BE2C (cell line): Measurements from ENCODE around the gene CAMTA1.

Experiments used
- DNase-seq: peaks from one replicate; pipeline ENCODE4 v3.0.0-alpha.2; 2020
- H3K27me3 ChIP-seq: fragments of 250-450 bp; sonication (Bioruptor Pico); 2 replicates; pipeline ENCODE4 v1.5.1; 2020; ENCODE audit warnings: mild to moderate bottlenecking
- H3K36me3 ChIP-seq: fragments of 250-450 bp; sonication (Bioruptor Pico); 2 replicates; pipeline ENCODE4 v1.5.1; 2020; ENCODE audit warnings: mild to moderate bottlenecking
- H3K4me1 ChIP-seq: fragments of 250-450 bp; sonication (Bioruptor Pico); 2 replicates; pipeline ENCODE4 v1.5.1; 2020
- H3K4me3 ChIP-seq: 2 replicates; pipeline ENCODE4 v1.5.1; 2011; ENCODE audit warnings: low read depth, low read length
- H3K9me3 ChIP-seq: fragments of 250-450 bp; sonication (Bioruptor Pico); 2 replicates; pipeline ENCODE4 v1.5.1; 2020
- CTCF ChIP-seq: IDR thresholded peaks from 2 replicates; pipeline ENCODE4 v1.5.1; 2012; ENCODE audit warnings: mild to moderate bottlenecking, low read depth, low read length

Gene CAMTA1

DNA sequence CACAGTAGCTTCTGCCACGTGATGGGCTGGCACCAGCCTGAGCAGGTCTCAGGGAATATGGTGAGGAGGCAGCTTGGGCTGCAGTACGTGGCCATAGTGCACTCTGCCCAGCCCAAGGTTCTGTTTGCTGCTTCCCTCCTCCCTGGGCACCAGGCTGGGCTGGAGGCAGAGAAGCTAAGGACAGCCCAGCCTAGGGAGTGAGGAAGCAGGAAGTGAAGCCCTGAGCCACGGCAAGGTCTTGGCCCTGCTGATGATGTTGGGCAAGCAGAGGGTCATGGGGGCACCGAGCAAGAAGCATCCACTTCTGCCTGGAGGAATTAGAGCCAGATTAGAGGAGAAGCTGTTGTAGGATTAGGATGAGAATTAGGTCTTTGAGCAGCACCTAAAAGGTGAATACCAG is 659.1 kb downstream of the CAMTA1 start:
- no peak for TF ChIP-seq CTCF
- Histone ChIP-seq H3K36me3 (no peaks in the 10 kb centered on the region), H3K27me3 (no peaks in the 10 kb centered on the region), H3K4me1 (no peaks in the 10 kb centered on the region), H3K9me3 (no peaks in the 10 kb centered on the region), H3K4me3 (no peak overlapping the region)
- no peak for DNase-seq

DNA sequence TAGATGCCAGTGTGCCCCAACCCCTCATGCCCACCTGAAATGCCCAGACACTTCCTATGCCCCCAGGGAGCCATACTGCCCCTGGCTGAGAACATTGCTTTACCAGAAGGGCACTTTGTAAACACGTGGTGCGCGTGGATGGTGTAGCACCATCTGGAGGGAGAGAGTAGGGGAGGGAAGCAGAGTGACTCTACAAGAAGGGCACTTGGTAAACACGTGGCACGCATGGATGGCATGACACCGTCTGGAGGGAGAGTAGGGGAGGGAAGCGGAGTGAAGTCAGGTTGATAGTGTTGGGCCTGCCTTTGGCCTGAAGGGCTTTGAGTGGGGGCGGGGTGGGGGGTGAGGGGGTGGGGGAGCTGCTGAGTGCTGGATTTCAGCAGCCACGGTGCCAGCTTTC is 661.8 kb downstream of the CAMTA1 start:
- H3K36me3 ChIP-seq: no peaks in the 10 kb centered on the region
- H3K4me3 ChIP-seq: no peak overlapping the region
- DNase-seq: no peak
- no peak for TF ChIP-seq CTCF
- no peaks in the 10 kb centered on the region for H3K9me3 ChIP-seq
- no peaks in the 10 kb centered on the region for H3K4me1 ChIP-seq
- H3K27me3 ChIP-seq: no peaks in the 10 kb centered on the region

DNA sequence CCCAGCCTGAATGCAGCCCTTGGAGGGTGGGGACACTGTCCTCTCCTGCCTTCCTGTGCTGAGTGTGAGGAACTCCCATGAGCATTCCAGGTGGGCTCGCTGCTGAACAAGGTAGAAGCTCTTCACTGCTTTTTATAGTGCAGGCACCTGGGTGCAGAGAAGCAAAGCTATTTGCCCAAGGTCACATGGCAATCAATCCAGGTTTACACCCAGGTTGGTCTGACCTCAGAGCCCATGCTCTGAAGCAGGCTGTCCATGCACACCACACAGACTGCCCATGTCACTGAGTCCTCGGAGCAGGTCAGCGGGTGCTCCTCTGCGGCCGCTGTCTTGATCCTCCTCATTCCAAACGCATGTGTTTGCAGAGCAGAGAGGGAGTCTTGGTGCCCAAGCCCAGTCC is 662.5 kb downstream of the CAMTA1 start:
- Histone ChIP-seq H3K27me3 (no peaks in the 10 kb centered on the region), H3K36me3 (no peaks in the 10 kb centered on the region), H3K4me3 (no peak overlapping the region), H3K9me3 (no peaks in the 10 kb centered on the region), H3K4me1 (no peaks in the 10 kb centered on the region)
- no peak for TF ChIP-seq CTCF
- no peak for DNase-seq

- H3K27me3 ChIP-seq: no peaks in the 10 kb centered on the region
- no peak overlapping the region for H3K4me3 ChIP-seq
- no peaks in the 10 kb centered on the region for H3K9me3 ChIP-seq
- DNase-seq: no peak
- H3K4me1 ChIP-seq: no peaks in the 10 kb centered on the region
- no peaks in the 10 kb centered on the region for H3K36me3 ChIP-seq
- TF ChIP-seq CTCF: no peak
These were observed 663.7 kb downstream of the CAMTA1 start for GRCh38 chr1:7448986-7449385.

DNA sequence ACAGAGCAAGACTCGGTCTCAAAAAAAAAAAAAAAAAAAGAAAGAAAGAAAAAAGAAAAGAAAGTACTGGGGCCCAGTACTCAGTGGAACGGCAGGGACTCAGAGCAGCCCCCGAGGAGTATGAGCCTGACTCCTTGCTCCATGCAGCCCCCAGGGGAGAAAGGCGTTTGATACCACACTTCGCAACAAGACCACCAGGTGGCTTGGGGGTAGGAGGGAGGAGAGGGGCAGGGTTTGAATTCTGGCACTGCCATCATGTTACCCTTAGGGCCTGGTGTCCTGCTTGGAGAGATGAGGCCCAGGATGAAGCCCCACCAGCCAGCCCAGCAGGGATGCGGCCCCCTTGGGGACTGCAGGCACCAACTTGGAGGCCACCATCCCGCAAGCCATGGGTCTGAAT is 664.5 kb downstream of the CAMTA1 start:
- TF ChIP-seq CTCF: no peak

GRCh38 chr1:7450838-7451237 is 665.6 kb downstream of the CAMTA1 start:
- Histone ChIP-seq H3K9me3 (no peaks in the 10 kb centered on the region), H3K27me3 (no peaks in the 10 kb centered on the region), H3K4me3 (no peak overlapping the region), H3K36me3 (no peaks in the 10 kb centered on the region), H3K4me1 (peaks cover 14% of the 10 kb centered on the region)
- no peak for TF ChIP-seq CTCF
- DNase-seq: no peak

More for the DNA sequence above, 664.5 kb downstream of the CAMTA1 start:
- no peak for DNase-seq
- no peaks in the 10 kb centered on the region for H3K36me3 ChIP-seq
- H3K9me3 ChIP-seq: no peaks in the 10 kb centered on the region
- H3K4me1 ChIP-seq: peaks cover 3% of the 10 kb centered on the region
- no peak overlapping the region for H3K4me3 ChIP-seq
- no peaks in the 10 kb centered on the region for H3K27me3 ChIP-seq
